ENCODE results near the gene NLGN1.

DNA sequence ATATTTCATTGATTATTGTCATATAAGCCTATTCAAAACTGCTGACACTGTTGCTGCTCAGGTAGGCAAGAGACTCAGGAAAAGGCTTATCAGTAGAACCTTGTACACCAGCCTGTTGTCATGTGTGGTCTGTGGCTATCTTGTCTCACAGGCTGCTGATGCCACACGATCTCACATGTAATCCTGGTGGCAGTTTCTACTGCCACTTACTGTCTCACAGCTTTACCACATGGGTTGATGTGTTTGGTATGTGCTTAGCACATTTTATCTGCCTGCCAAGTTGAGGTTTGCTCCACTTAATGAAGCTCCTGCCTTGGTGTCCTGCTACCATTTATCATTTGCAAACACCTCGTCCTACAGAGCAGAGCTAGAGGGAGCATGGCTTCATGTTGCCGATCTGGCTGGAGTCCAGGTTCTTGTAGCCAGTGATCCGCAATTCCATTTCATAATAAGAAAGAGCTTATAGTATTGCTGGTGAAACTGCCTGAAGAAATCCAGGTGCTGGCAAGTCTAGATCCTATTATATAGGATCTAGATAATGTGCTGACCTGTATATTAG is 637.9 kb downstream of the NLGN1 start:
- TF ChIP-seq POLR2A (IDR thresholded peaks at IDR 0.05) (no peak), POLR2AphosphoS5 (IDR thresholded peaks at IDR 0.05) (no peak)
- TF ChIP-seq, protein P1, sequence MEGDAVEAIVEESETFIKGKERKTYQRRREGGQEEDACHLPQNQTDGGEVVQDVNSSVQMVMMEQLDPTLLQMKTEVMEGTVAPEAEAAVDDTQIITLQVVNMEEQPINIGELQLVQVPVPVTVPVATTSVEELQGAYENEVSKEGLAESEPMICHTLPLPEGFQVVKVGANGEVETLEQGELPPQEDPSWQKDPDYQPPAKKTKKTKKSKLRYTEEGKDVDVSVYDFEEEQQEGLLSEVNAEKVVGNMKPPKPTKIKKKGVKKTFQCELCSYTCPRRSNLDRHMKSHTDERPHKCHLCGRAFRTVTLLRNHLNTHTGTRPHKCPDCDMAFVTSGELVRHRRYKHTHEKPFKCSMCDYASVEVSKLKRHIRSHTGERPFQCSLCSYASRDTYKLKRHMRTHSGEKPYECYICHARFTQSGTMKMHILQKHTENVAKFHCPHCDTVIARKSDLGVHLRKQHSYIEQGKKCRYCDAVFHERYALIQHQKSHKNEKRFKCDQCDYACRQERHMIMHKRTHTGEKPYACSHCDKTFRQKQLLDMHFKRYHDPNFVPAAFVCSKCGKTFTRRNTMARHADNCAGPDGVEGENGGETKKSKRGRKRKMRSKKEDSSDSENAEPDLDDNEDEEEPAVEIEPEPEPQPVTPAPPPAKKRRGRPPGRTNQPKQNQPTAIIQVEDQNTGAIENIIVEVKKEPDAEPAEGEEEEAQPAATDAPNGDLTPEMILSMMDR (IDR thresholded peaks at IDR 0.05), result no peak

All from suprapubic skin (tissue), 4 donors.